Esophagus squamous epithelium (tissue), 4 donors: ENCODE results near the gene SLC2A8.

Experiments used
- POLR2A ChIP-seq, 4 donors: fragments of 450-650 bp; IDR thresholded peaks; one replicate each; pipeline ENCODE4 v1.6.1; 2017; ENCODE audit warnings: antibody characterized with exemption in 4 of 4, mild to moderate bottlenecking in 4 of 4, moderate library complexity in 3 of 4
- TF ChIP-seq, protein P1 (sequence below), 6 experiments: fragments of 450-650 bp in 4 of 6; fragments of 200-600 bp in 2 of 6; sonication (generic) in 2 of 6; IDR thresholded peaks; one replicate each; pipeline ENCODE4 v1.5.1; 2016 to 2019; ENCODE audit warnings: antibody characterized with exemption in 6 of 6, mild to moderate bottlenecking in 4 of 6, moderate library complexity in 4 of 6

GRCh38 chr9:127421057-127421456 lies 24.1 kb downstream of the SLC2A8 start:
- TF ChIP-seq, protein P1, sequence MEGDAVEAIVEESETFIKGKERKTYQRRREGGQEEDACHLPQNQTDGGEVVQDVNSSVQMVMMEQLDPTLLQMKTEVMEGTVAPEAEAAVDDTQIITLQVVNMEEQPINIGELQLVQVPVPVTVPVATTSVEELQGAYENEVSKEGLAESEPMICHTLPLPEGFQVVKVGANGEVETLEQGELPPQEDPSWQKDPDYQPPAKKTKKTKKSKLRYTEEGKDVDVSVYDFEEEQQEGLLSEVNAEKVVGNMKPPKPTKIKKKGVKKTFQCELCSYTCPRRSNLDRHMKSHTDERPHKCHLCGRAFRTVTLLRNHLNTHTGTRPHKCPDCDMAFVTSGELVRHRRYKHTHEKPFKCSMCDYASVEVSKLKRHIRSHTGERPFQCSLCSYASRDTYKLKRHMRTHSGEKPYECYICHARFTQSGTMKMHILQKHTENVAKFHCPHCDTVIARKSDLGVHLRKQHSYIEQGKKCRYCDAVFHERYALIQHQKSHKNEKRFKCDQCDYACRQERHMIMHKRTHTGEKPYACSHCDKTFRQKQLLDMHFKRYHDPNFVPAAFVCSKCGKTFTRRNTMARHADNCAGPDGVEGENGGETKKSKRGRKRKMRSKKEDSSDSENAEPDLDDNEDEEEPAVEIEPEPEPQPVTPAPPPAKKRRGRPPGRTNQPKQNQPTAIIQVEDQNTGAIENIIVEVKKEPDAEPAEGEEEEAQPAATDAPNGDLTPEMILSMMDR (IDR thresholded peaks at IDR 0.05), result no peak
- TF ChIP-seq POLR2A (IDR thresholded peaks at IDR 0.05), result no peak
